ENCODE data around the gene ABCB6.

ABCB6 gene

GRCh38 chr2:219228911-219229304 is 10.2 kb upstream of the ABCB6 start:
- no peak for TF ChIP-seq CTCF (IDR thresholded peaks at IDR 0.05; ENCODE audit: low read depth, low read length)
- peak overlapping the region; percentile 90 to 91 for H3K4me3 ChIP-seq (replicated peaks in 1 of 2; ENCODE audit: low read depth in 2 of 2, low read length in 2 of 2)
- DNase-seq (ENCODE audit: low read depth in 2 of 2), result no peak

- DNase-seq (ENCODE audit: low read depth in 2 of 2), result peak in 1 of 2 donors; percentile 21
- peak overlapping the region; percentile 90 to 91 for H3K4me3 ChIP-seq (replicated peaks in 1 of 2; ENCODE audit: low read depth in 2 of 2, low read length in 2 of 2)
- TF ChIP-seq CTCF (IDR thresholded peaks at IDR 0.05; ENCODE audit: low read depth, low read length), result no peak
These were observed 9.5 kb upstream of the ABCB6 start for GRCh38 chr2:219228041-219228910.

- no peak for DNase-seq (ENCODE audit: low read depth in 2 of 2)
- no peak overlapping the region for H3K4me3 ChIP-seq (replicated peaks in 1 of 2; ENCODE audit: low read depth in 2 of 2, low read length in 2 of 2)
- no peak for TF ChIP-seq CTCF (IDR thresholded peaks at IDR 0.05; ENCODE audit: low read depth, low read length)
These were observed 6.6 kb upstream of the ABCB6 start for GRCh38 chr2:219225350-219225749.

- DNase-seq (ENCODE audit: low read depth in 2 of 2), result no peak
- no peak for TF ChIP-seq CTCF (IDR thresholded peaks at IDR 0.05; ENCODE audit: low read depth, low read length)
- H3K4me3 ChIP-seq (replicated peaks in 1 of 2; ENCODE audit: low read depth in 2 of 2, low read length in 2 of 2), result no peak overlapping the region
These were observed 5.3 kb upstream of the ABCB6 start for GRCh38 chr2:219223831-219224610.

GRCh38 chr2:219221957-219222518 is 3.3 kb upstream of the ABCB6 start:
- no peak for DNase-seq (ENCODE audit: low read depth in 2 of 2)
- no peak overlapping the region for H3K4me3 ChIP-seq (replicated peaks in 1 of 2; ENCODE audit: low read depth in 2 of 2, low read length in 2 of 2)
- no peak for TF ChIP-seq CTCF (IDR thresholded peaks at IDR 0.05; ENCODE audit: low read depth, low read length)

- no peak for DNase-seq (ENCODE audit: low read depth in 2 of 2)
- TF ChIP-seq CTCF (IDR thresholded peaks at IDR 0.05; ENCODE audit: low read depth, low read length), result no peak
- no peak overlapping the region for H3K4me3 ChIP-seq (replicated peaks in 1 of 2; ENCODE audit: low read depth in 2 of 2, low read length in 2 of 2)
These were observed 2.1 kb upstream of the ABCB6 start for GRCh38 chr2:219220652-219221402.
